AG10803 (cell line): ENCODE results near the gene FBRSL1.

ENCODE experiments used
- DNase-seq: peaks from one replicate; pipeline ENCODE4 v3.0.0; 2010; ENCODE audit warnings: low read depth
- H3K4me3 ChIP-seq: 2 replicates; pipeline ENCODE4 v1.5.1; 2011; ENCODE audit warnings: mild to moderate bottlenecking, low read length, control low read depth
- CTCF ChIP-seq: conservative IDR thresholded peaks from 2 replicates; pipeline ENCODE4 v1.5.1; 2011; ENCODE audit warnings: mild to moderate bottlenecking, low read length, control low read depth, inconsistent platforms

Gene FBRSL1

DNA sequence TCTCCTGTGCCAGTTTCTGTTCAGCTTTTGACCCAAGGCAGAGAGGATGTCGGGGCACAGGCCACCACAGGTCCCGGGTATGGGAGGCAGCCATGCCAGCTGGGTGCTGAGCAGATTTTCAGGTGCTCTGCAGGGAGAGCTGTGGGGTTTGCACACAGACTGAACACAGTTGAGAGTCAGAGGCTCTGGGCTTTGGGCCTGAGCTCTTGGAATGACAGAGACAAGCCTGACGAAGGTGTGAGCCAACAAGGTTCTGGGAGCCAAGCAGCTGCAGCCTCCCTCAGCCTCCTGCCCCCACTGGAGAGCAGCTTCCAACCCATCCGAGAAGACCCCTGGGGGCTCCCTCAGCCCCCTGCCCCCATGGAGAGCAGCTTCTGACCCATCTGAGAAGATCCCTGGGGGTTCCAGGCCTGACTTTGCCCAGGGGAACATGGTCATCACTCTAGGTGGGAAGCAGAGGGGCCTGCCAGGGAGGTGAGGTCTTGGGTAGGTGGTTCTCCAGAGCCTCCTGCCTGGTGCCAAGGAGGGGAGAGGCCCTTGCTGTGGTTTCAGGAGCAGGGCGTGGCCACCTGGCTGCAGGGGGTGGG, 13.8 kb downstream of the FBRSL1 start:
- DNase-seq: peak; percentile 40
- no peak overlapping the region for H3K4me3 ChIP-seq
- TF ChIP-seq CTCF: no peak

DNA sequence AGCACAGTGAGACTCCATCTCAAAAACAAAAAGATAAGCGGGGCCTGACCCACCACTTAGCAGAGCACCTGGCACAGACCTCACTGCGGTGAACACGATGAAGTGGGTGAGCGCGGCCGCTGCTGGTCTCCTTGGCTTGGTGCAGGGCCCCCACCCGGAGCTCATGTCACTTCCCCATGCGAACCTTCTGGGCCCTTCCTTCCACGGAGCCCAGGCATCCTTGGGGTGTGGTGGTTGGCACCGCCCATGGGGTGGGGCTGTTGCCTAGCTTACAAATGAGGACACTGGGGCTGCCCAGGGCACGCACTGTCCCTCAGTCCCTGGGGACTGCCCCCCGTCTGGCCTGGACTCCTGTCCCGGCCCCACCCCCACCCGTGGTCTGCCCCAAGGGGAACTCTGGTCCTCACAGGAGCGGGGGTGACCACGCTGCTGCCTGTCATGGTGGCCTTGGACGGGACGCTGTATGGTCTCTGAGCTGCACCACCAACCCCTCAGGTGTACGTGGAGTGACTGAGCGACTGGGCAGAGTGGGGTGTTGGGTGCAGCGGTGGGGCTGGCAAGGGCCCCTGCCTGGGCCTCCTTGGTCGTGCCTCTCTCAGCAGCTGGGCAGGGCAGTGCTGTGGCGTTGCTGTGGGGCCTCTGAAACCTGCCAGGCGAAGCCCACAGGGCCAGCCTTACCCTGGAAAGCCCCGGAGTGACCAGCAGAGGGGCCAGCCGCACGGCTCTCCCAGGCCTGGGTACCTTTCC, 15.3 kb downstream of the FBRSL1 start:
- H3K4me3 ChIP-seq: no peak overlapping the region
- DNase-seq: no peak
- no peak for TF ChIP-seq CTCF

GRCh38 chr12:132505852-132506219, 15.9 kb downstream of the FBRSL1 start:
- no peak for DNase-seq
- no peak for TF ChIP-seq CTCF
- no peak overlapping the region for H3K4me3 ChIP-seq

GRCh38 chr12:132506328-132507160, 16.6 kb downstream of the FBRSL1 start:
- H3K4me3 ChIP-seq: peak overlapping the region; percentile 31
- peak; percentile 67 for DNase-seq
- TF ChIP-seq CTCF: no peak

DNA sequence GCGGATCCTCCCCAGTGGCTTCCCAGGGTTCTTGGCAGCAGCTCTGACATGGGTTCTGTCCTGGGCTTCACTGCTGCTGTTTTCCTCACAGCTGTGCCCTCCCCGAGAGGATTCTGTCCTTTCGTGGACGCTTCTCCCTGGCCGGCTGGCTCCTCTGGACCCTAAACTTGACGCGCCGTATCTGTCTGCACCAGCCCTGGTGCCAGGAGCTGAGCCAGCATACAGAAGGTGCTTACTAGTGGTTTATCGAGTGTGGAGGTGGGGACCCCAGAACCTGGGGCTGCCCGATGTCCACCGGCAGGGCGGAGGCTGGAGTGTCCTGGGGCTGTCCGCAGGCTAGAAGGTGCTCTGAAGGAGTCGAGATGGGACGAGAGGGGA, 17.2 kb downstream of the FBRSL1 start:
- H3K4me3 ChIP-seq: peak overlapping the region; percentile 31

More for the DNA sequence above, 17.2 kb downstream of the FBRSL1 start:
- no peak for DNase-seq
- TF ChIP-seq CTCF: no peak
